Germinal center (tissue), 1 donor: ENCODE measurements around the gene PRKD2.
A peak's percentile ranks its signal among the peaks of the same experiment; 100 is the strongest.

Experiments
- DNase-seq: peaks from one replicate; pipeline ENCODE4 v3.0.0; 2012; ENCODE audit warnings: mixed read lengths, low spot score

PRKD2 gene

DNA sequence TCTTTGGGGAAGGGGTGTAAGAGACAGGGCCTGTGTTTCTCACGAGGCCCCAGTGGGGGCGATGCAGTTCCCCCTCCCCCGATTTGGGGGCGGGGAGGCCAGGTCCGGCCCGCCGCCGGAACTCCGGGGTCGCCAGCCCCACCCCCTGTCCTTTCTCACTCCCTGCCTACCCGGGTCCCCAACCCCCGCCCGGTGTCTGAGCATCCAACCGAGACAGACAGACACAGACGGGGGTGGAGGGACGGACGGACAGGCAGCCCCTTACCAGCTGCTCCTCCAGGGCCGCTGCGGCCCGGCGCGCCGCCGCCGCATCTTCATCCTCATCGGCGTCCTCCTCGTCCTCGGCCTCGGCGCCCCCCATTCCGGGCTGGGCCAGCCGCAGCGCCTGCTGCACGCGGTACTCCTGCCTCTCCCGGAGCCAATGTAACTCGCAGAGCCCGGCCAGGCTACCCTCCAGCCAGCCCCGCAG is 56.3 kb downstream of the PRKD2 start:
- DNase-seq = no peak

GRCh38 chr19:46660008-46660517 is 56.9 kb downstream of the PRKD2 start:
- DNase-seq = no peak

DNA sequence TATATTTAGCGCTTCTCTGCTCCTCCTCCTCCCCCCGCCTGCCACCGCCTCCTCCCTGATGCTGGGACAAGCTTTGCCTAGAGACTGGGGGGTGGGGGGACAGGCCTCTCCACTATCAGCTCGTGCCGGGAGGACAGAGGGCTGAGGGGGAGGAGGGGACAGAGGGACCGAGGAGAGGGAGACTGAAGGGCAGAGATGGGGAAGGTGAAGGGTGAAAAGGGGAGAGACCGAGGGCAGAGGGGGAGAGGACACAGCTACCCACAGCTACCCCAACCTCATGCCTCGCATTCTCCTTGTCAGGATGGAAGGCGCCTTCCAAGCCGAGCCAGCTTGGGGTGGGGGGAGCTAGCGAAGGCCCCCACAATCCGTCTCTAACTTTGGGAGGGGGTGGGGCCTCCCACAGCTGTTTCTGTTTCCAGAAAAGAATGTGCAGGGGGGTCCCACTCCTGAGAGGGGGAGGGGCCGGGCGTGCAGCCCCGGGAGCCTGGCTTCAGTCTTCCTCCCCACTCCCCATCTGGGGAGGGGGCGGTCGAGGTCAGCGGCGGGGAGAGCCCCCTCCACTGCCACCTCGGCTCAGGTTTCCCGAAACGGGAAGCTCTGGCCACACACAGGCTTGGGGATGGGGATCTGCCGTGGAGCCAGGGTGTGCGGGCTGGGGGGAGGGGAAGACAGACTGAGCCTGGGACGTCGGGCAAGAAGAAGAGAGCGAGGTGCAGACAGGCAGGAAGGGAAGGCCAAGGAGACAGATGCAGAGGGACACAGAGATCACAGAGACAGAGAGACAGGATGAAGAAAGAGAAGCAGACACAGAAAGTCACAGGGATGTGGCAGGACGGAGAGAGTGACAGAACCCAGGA is 57.5 kb downstream of the PRKD2 start:
- DNase-seq = no peak

DNA sequence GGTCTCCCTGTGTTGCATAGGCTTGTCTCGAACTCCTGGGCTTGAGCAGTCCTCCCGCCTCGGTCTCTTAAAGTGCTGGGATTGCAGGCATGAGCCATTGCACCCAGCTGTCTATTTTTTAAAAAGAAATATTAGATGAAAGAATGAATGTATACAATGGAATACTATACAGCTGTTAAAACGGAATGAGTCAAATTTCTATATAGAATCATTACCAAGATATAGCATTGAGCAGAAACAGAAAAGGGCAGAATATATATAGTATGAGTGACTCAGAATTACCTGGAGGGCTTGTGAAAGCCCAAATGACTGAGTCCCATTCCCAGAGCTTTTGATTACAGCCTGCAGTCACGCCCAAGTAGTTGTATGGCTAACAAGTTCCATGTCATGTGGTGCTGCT is 60.4 kb downstream of the PRKD2 start:
- DNase-seq = no peak

DNA sequence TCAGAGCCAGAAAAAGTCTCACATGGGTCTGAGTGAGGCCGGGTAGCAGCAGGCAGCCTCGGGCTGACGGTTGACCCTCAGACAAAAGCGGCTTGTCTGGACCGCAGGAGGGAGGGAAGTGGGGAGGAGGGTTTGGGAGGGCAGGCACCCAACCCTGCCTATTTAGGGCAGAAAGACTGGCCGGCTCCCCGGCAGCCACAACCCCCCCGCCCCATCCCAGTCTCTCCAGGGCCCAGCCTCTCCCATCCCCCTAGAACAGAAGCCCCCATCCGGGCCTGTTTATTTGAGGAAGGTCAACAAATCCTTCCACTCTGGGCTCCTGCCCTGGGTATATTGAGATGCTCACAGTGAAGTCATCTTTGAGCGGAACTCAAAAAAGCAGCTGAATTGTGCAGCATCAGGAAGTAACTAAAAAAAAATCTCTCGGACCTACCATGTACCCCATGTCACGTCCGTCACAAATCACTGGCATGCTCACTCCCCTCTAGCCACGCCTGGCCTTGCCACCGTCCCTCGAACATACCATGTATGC is 62.2 kb downstream of the PRKD2 start:
- no peak for DNase-seq

DNA sequence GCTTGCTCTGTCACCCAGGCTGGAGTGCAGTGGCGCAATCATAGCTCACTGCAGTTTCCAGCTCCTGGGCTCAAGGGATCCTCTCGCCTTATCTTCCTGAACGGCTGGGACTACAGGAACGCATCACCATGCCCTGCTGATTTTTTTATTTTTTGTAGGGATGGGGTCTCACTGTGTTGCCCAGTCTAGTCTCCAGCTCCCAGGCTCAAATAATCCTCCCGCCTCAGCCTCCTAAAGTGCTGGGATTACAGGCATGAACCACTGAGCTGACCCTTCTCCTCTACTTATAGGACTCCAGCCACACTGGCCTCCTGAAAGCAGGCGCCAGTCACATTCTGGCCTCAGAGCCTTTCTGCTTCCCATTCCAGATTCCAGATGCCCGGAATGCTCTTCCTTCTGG is 66.5 kb downstream of the PRKD2 start:
- no peak for DNase-seq

GRCh38 chr19:46648961-46649960 is 67.7 kb downstream of the PRKD2 start:
- no peak for DNase-seq

GRCh38 chr19:46648060-46648960 is 68.6 kb downstream of the PRKD2 start:
- no peak for DNase-seq

DNA sequence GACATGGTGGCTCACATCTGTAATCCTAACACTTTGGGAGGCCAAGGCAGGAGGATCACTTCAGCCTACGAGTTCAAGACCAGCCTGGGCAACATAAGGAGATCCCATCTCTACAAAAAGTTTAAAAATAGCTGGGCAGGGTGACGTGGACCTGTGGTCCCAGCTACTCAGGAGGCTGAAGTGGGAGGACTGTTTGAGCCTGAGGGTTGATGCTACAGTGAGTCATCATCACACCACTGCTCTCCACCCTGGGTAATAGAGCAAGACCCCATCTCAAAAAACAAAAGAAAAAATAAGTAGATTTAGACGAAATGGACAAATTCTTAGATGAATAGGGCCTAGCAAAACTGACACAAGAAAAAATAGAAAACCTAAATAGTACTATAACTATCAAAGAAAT is 70.5 kb downstream of the PRKD2 start:
- DNase-seq = no peak

DNA sequence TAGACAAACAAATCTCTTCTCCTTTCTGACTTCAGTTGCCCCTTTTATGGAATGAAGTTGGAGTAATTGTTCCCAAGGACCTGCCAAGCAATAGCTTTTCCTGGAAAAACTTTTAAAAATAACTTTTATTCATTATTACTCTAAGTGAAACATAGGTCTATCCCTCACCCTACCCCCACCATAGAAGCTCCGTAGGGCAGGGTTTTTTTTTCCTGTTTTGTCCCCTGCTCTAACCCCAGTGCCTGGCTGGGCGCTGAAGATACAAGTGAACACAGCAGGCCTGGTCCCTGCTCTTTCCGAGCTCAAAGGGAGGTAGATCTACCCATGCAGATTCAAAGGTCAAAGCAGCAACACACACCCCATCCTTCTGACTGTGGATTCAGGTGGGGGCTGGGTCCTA is 72.2 kb downstream of the PRKD2 start:
- DNase-seq = no peak

GRCh38 chr19:46640656-46641055 is 76.3 kb downstream of the PRKD2 start:
- DNase-seq = no peak

GRCh38 chr19:46639358-46640182 is 77.3 kb downstream of the PRKD2 start:
- no peak for DNase-seq

DNA sequence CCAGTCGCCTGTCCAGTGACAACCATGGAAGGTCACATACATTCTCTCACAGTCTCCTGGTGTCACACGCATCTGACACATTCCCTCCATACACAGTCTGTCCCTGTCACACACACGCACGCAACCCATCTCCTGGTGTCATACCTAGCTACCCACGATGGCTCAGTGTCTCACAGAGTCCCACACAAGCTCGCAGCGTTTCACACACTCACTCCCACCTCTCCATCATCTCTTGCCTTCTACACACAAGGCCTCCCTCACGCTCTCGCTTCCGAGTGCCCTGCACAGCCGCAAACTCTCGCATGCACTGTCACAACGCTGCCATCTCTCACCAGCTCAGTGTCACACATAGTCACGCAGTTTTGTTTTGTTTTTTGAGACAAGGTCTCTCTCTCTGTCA is 79.7 kb downstream of the PRKD2 start:
- no peak for DNase-seq

- DNase-seq = no peak
Observed at GRCh38 chr19:46635920-46636761, 80.8 kb downstream of the PRKD2 start, which contains the start of gene GNG8. GNG8 (minus strand) TSS chr19:46636202; CDS start chr19:46634682, 1,520 bp downstream.

DNA sequence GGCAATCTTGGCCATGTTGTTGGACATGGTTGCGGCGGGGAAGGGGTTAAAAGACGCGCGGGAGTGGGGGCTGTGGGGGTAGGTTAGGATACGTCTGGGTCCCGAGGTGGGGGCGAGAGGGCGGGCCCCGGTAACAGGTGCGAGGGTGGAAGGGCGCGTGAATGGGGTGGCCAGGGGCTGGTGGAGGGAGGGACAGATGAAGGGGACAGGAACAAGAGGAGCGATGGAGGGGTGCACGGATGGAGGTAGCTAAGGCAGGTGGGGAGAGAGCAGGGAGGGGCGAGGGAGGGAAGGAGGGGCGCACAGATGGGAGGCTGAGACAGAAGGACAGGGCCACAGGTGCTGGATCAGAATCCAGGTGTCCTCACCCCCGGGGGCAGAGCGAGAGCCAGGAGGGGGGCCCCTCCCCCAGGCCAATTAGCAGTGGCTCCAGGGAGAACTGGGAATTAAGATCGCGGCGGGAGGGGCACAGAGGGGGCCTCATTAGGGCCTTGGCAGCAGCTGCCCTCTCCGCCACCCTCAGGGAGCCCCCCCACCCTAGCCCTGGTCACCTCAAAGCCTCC is 82.2 kb downstream of the PRKD2 start:
- no peak for DNase-seq

DNA sequence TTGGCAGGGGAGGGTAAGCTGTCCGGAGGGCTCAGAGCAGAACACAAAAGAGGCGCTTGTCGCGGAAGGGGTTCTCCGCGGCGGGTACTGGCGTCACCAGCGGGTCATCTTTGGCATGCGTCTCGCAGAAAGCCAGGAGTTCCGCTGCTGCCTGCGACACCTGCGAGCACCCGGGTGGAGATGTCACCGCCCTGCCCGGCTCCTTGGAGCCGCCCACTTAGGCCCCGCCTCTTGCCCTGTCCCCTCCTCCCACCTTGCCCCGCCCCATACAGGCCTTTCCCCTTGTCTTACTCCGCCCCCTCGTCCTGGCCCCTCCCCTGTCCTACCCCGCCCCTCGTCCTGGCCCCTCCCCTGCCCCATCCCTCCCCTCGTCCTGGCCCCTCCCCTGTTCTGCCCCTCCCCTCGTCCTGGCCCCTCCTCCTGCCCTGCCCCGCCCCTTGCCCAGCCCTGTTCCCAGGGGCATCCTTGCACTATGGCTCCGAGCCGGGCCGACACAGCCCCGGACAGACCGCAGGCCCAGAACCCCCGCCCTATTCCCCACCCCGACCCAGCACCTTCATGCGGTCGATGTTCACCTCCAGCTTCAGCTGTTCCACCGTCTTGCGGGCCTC is 82.8 kb downstream of the PRKD2 start:
- DNase-seq = peak; percentile 96

- no peak for DNase-seq
Observed at GRCh38 chr19:46633130-46633529, 83.8 kb downstream of the PRKD2 start.

- DNase-seq = no peak
Observed at GRCh38 chr19:46631481-46631880, 85.4 kb downstream of the PRKD2 start.
